BLaER1 treated with 17β-estradiol and CSF1 and Interleukin-3, amounts not matched to agents 10 nM and 100 nM (cell line): ENCODE data around the gene ATP12A.

Source experiments
- H3K27ac ChIP-seq, 11 experiments: shearing (Covaris generic); formaldehyde crosslinking; 2 replicates each; pipeline ENCODE4 v1.8.1; 2022
- H3K27me3 ChIP-seq, 11 experiments: shearing (Covaris generic); formaldehyde crosslinking; 2 replicates each; pipeline ENCODE4 v1.8.1; 2022
- H3K36me3 ChIP-seq, 11 experiments: shearing (Covaris generic); formaldehyde crosslinking; 2 replicates each; pipeline ENCODE4 v1.8.1; 2022
- H3K4me1 ChIP-seq, 10 experiments: shearing (Covaris generic); formaldehyde crosslinking; 2 replicates each; pipeline ENCODE4 v1.8.1; 2022
- H3K4me2 ChIP-seq, 11 experiments: shearing (Covaris generic); formaldehyde crosslinking; 2 replicates each; pipeline ENCODE4 v1.8.1; 2022
- H3K4me3 ChIP-seq, 10 experiments: shearing (Covaris generic); formaldehyde crosslinking; 2 replicates each; pipeline ENCODE4 v1.8.1; 2022
- H3K9ac ChIP-seq, 11 experiments: shearing (Covaris generic); formaldehyde crosslinking; 2 replicates each; pipeline ENCODE4 v1.8.1; 2022
- H3K9me3 ChIP-seq, 11 experiments: shearing (Covaris generic); formaldehyde crosslinking; replicated peaks in 1 of 11; 2 replicates each; pipeline ENCODE4 v1.8.1; 2022
- H4K20me1 ChIP-seq, 11 experiments: shearing (Covaris generic); formaldehyde crosslinking; 2 replicates each; pipeline ENCODE4 v1.8.1; 2022
- Cebpa-rat ChIP-seq, 11 experiments: shearing (Covaris generic); IDR thresholded peaks; 2 replicates each; pipeline ENCODE4 v1.8.1; 2022

ATP12A gene

DNA sequence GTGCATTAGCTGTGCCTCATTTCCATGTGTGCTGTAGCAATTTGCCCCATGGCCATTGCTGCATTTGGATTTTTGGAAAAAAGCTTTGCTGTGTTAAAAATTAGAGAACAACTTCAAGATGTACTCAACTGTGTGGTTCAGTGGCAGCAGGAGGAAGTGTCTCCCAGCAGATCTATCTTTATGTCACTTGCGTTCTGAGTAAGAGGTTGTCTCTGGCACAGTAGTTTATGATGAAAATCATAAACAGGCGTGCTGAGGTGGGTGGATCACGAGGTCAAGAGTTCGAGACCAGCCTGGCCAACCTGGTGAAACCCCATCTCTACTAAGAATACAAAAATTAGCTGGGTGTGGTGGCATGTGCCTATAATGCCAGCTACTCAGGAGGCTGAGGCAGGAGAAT lies 54.7 kb downstream of the ATP12A start:
- H4K20me1 ChIP-seq, result no peaks in the 10 kb centered on the region
- H3K4me3 ChIP-seq, result no peak overlapping the region
- peaks cover 0 to 20% (median 2%) of the 10 kb centered on the region in 10 experiments; a peak in 7 of 20 replicates for H3K4me1 ChIP-seq
- no peak overlapping the region for H3K27ac ChIP-seq
- H3K36me3 ChIP-seq, result no peaks in the 10 kb centered on the region
- H3K27me3 ChIP-seq, result no peaks in the 10 kb centered on the region
- peak overlapping the region in 5 of 11 experiments; percentile 12 to 41 (median 23); a peak in 7 of 22 replicates for H3K4me2 ChIP-seq
- peaks cover 9 to 18% (median 17%) of the 10 kb centered on the region in 11 experiments; a peak in 19 of 22 replicates for H3K9me3 ChIP-seq
- TF ChIP-seq Cebpa-rat (IDR thresholded peaks at IDR 0.05), result no peak
- H3K9ac ChIP-seq, result no peak overlapping the region

DNA sequence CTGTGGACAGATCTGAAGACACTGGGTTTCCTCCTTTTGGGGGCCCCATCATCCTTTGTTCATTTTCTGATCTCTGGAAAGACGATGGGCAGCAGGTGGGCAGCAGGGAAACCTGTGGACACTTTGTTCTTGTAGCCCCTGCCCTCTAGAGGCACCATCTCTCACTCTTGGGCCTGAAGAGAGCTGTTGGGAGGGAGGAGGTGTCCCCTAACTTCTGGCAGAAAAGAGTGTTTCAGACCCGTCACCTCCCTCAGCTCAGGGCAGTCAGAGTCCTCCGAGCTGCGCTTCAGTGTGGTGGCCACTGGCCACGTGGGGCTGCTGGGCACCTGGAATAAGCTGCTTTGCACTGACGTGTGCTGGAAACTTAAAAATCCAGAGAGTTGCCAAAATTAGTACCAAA lies 56.8 kb downstream of the ATP12A start:
- Histone ChIP-seq H4K20me1 (no peaks in the 10 kb centered on the region; a peak in 1 of 22 replicates), H3K27ac (no peak overlapping the region), H3K4me1 (peaks cover 8 to 22% (median 13%) of the 10 kb centered on the region in 10 experiments), H3K9me3 (peaks cover 3 to 6% (median 5%) of the 10 kb centered on the region in 11 experiments; a peak in 14 of 22 replicates), H3K36me3 (no peaks in the 10 kb centered on the region), H3K4me2 (no peak overlapping the region), H3K27me3 (no peaks in the 10 kb centered on the region), H3K4me3 (no peak overlapping the region), H3K9ac (no peak overlapping the region)
- TF ChIP-seq Cebpa-rat (IDR thresholded peaks at IDR 0.05), result no peak

DNA sequence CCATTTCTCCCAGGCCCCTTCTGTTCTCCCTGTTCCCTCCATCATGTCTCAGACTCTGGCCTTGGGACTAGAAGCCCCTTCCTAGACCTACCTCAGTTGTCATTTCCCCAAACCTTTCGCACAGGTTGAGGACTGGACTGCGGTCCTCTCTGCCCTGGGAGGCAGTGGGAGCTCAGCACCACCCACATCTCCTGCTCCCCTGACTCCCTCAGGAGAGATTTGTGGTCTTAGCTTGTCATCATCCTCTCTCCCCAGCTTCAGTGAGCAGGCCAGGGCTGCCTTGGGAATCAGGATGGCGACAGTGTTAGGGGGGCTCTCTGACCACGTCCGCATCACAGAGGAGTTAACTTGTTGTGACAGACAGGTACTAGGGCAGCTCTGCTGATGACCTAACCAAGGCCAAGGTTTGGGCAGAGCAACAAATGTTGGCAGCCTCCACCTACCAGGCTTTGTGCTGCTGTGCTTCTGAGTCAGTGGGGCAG lies 58.2 kb downstream of the ATP12A start:
- Histone ChIP-seq H4K20me1 (no peaks in the 10 kb centered on the region; a peak in 1 of 22 replicates), H3K4me2 (no peak overlapping the region), H3K36me3 (no peaks in the 10 kb centered on the region), H3K9ac (no peak overlapping the region), H3K27ac (no peak overlapping the region), H3K4me3 (no peak overlapping the region), H3K27me3 (no peaks in the 10 kb centered on the region; a peak in 1 of 22 replicates), H3K4me1 (peaks cover 21 to 30% (median 23%) of the 10 kb centered on the region in 10 experiments), H3K9me3 (no peaks in the 10 kb centered on the region)
- no peak for TF ChIP-seq Cebpa-rat (IDR thresholded peaks at IDR 0.05)

DNA sequence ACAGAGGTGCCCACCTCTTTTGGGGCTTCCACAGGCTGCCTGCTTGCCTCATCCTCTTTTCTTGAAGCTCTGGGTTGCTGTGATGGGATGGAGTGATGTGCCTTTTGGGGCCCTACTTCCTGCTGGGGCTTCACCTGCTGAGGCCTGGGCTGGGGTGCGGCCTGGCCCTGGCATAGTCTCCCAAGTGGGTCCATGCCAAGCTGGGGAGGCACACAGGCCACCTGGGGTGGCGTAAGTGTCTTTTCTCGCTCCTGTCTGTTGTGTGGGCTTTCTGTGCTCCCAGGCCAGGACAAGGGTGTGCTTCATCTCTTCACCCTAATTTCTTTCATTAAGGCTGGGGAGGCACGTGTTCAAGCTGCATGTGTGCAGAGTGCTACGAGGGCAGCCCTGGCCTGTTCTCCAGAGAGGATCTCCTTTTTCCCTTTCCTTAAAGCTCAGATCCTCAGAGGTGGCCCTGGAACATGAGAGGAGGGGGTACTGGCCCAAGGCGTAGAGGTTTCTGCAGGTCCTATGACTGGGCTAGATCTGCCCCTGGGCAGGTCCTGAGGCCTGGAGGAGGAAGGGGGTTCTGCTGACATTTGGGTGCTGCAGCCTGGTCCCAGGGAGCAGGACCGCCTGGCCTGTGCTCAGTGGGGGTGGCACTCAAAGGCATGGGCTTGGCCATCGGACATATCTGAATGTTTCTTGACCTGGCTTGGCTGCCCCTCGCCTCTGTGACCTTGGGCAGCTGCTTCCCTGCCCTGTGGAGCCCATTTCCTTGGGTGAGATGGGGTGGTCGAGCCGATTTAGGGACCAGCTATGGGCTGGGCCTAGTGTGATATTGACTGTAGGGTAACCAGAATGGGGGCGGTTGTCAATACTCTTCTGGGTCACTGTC lies 60.0 kb downstream of the ATP12A start:
- Histone ChIP-seq H3K9ac (no peak overlapping the region), H3K36me3 (no peaks in the 10 kb centered on the region), H3K4me1 (peaks cover 12 to 25% (median 22%) of the 10 kb centered on the region in 10 experiments), H3K9me3 (peaks cover 0 to under 1% (median 0%) of the 10 kb centered on the region in 11 experiments; a peak in 3 of 22 replicates), H3K27me3 (peaks cover 7 to 18% (median 14%) of the 10 kb centered on the region in 11 experiments), H4K20me1 (no peaks in the 10 kb centered on the region; a peak in 1 of 22 replicates), H3K4me2 (no peak overlapping the region; a peak in 1 of 22 replicates), H3K4me3 (no peak overlapping the region), H3K27ac (no peak overlapping the region)
- no peak for TF ChIP-seq Cebpa-rat (IDR thresholded peaks at IDR 0.05)

DNA sequence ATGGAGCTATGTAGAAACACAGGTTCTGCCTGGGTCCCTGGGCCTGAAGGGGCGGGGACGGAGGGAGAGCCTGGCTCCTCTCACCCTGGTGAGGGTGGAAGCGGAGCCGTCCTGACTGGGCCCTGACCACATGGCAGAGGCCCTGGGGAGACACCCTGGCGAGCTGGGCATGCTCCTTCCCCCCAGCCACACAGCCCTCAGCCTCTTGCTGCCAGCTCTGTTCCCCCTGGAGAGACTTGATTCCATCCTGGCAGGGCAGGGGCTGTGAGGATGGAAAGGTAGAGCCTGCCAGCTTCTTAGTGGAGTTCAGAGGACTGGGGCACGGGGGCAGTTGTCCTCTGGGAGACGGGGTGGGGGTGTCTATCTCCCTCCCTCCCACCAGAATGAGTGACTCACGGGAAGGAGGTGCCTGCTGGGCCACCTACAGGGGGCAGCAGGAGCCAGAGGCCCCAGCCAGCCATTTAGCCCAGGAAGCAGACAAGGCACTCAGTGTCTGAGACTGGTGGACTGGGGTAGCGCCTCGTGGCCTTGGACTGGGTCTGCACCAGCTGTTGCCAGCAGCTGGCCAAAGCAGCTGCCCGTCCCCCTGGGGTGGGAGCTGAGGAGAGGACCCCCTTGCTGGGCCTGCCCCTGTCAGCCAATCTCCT lies 60.9 kb downstream of the ATP12A start:
- peaks cover 5 to 9% (median 7%) of the 10 kb centered on the region in 11 experiments; a peak in 20 of 22 replicates for H3K9me3 ChIP-seq
- H3K4me2 ChIP-seq, result peak overlapping the region in 10 of 11 experiments; percentile 32 to 86 (median 76); a peak in 16 of 22 replicates
- peaks cover 15 to 27% (median 23%) of the 10 kb centered on the region in 11 experiments for H3K27me3 ChIP-seq
- H3K4me3 ChIP-seq, result no peak overlapping the region
- no peaks in the 10 kb centered on the region; a peak in 1 of 22 replicates for H4K20me1 ChIP-seq
- TF ChIP-seq Cebpa-rat (IDR thresholded peaks at IDR 0.05), result no peak
- H3K36me3 ChIP-seq, result no peaks in the 10 kb centered on the region
- no peak overlapping the region for H3K9ac ChIP-seq
- peak overlapping the region in 2 of 11 experiments; percentile 22 to 42; a peak in 2 of 22 replicates for H3K27ac ChIP-seq
- H3K4me1 ChIP-seq, result peaks cover 9 to 25% (median 22%) of the 10 kb centered on the region in 10 experiments

DNA sequence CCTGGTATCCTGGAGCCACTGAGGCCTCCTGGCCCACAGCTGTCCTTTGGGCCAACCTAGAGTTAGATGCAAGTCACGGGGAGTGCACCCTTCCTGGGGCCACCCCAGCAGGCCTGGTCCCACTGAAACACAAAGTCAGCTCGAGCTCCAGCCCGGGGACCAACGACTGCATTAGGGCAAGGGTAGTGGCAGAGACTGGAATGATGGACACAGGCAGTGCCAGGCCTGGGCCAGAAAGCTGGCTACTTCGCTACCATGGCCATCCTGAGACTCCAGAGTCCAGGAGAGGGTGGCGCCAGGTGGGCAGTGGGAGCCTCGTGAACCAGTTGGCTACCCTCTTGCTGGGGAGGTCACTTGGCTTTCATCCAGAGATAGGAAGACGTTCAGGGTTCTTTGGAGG lies 61.6 kb downstream of the ATP12A start:
- Histone ChIP-seq H3K4me2 (peak overlapping the region; percentile 32 to 86 (median 75); a peak in 21 of 22 replicates), H3K27ac (peak overlapping the region in 8 of 11 experiments; percentile 16 to 55 (median 32); a peak in 8 of 22 replicates)

DNA sequence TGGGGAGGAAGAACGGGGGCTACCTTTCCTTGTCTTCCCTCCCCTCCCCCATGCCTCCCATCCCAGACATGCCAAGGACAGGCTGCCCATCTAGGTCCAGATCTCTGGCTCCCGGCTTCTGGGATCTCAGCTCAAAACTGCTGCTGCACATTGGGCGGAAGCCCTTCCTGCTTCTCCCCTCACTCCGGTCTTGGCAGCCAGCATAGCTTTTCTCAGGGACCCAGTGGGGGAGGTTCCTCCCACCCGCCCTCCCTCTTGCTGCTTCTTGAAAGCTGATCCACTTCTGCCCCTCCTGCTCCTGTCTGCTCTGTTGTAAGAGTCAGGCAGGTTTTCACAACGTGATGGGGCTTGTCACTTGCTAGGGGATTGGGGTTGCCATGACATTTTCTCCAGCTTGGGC lies 62.1 kb downstream of the ATP12A start:
- Histone ChIP-seq H3K36me3 (no peaks in the 10 kb centered on the region), H3K27me3 (peaks cover 27 to 39% (median 35%) of the 10 kb centered on the region in 11 experiments), H3K4me2 (peak overlapping the region; percentile 32 to 86 (median 75); a peak in 21 of 22 replicates), H3K27ac (peak overlapping the region in 8 of 11 experiments; percentile 16 to 55 (median 32); a peak in 7 of 22 replicates), H3K9me3 (peaks cover 17 to 21% (median 19%) of the 10 kb centered on the region in 11 experiments), H3K4me3 (no peak overlapping the region), H3K4me1 (peaks cover 11 to 25% (median 22%) of the 10 kb centered on the region in 10 experiments), H3K9ac (peak overlapping the region in 1 of 11 experiments; percentile 35; a peak in 1 of 22 replicates), H4K20me1 (peaks cover 0 to 10% (median 0%) of the 10 kb centered on the region in 11 experiments; a peak in 5 of 22 replicates)
- TF ChIP-seq Cebpa-rat (IDR thresholded peaks at IDR 0.05), result no peak

More for the DNA sequence above, 61.6 kb downstream of the ATP12A start:
- Histone ChIP-seq H3K4me1 (peaks cover 9 to 25% (median 22%) of the 10 kb centered on the region in 10 experiments), H3K36me3 (no peaks in the 10 kb centered on the region), H3K9ac (0 out of 22 replicates have a peak overlapping the region, but pooled peaks of 1 of the 11 experiments have one; percentile 35), H3K4me3 (no peak overlapping the region), H3K27me3 (peaks cover 22 to 34% (median 30%) of the 10 kb centered on the region in 11 experiments), H3K9me3 (peaks cover 12 to 16% (median 14%) of the 10 kb centered on the region in 11 experiments; a peak in 21 of 22 replicates), H4K20me1 (peaks cover 0 to 5% (median 0%) of the 10 kb centered on the region in 11 experiments; a peak in 3 of 22 replicates)
- no peak for TF ChIP-seq Cebpa-rat (IDR thresholded peaks at IDR 0.05)

DNA sequence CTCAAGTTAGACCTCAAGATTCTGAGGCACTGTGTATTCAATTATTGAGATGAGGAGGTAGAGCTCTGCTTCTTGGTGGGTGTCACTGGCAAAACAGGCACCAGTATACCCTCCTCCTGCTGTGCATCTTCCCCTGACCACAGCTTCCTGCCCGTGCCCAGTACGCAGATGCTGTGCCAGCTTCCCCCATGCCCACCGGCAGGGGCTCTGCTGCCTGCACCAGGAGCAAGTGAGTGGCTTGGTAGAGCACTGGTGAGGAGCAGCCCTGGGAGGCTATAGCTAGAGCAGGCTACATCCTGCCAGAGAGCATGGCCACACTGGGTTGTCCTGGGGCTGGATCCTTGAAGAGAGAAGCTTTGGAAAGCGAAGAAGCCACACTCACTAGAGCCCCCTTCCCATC lies 62.8 kb downstream of the ATP12A start:
- peaks cover 0 to 16% (median 0%) of the 10 kb centered on the region in 11 experiments; a peak in 6 of 22 replicates for H4K20me1 ChIP-seq
- no peaks in the 10 kb centered on the region for H3K36me3 ChIP-seq
- H3K9me3 ChIP-seq, result peaks cover 21 to 28% (median 25%) of the 10 kb centered on the region in 11 experiments
- H3K4me2 ChIP-seq, result peak overlapping the region in 10 of 11 experiments; percentile 35 to 86 (median 75); a peak in 20 of 22 replicates
- TF ChIP-seq Cebpa-rat (IDR thresholded peaks at IDR 0.05), result no peak
- no peak overlapping the region for H3K27ac ChIP-seq
- peaks cover 16 to 31% (median 22%) of the 10 kb centered on the region in 10 experiments for H3K4me1 ChIP-seq
- no peak overlapping the region for H3K4me3 ChIP-seq
- H3K27me3 ChIP-seq, result peaks cover 34 to 45% (median 42%) of the 10 kb centered on the region in 11 experiments
- no peak overlapping the region for H3K9ac ChIP-seq
